ENCODE data around the gene OR12D3.
"Not testable (repeated sequence)": the region's sequence is repeated elsewhere in the genome, so short reads cannot be mapped to it uniquely, and the experiment has no call there.

The OR12D3 gene

GRCh38 chr6:29355603-29356002 is 19.5 kb downstream of the OR12D3 start:
- Histone ChIP-seq H3K27ac (ENCODE audit: low read depth, low read length) (no peak overlapping the region), H3K4me3 (ENCODE audit: low read depth in 1 of 2, low read length in 2 of 2) (no peak overlapping the region), H3K36me3 (ENCODE audit: control insufficient read depth in 1 of 2, insufficient read depth in 2 of 2, low read length in 2 of 2) (no peaks in the 10 kb centered on the region), H3K27me3 (ENCODE audit: control insufficient read depth in 1 of 2, insufficient read depth in 2 of 2, low read length in 2 of 2) (no peaks in the 10 kb centered on the region), H3K9ac (ENCODE audit: low read depth in 1 of 2, low read length in 2 of 2) (no peak overlapping the region), H3K9me3 (ENCODE audit: control insufficient read depth in 1 of 2, low read length in 2 of 2) (no peaks in the 10 kb centered on the region), H3K4me1 (ENCODE audit: control insufficient read depth in 1 of 2, insufficient read depth in 2 of 2, low read length in 2 of 2) (no peaks in the 10 kb centered on the region)

DNA sequence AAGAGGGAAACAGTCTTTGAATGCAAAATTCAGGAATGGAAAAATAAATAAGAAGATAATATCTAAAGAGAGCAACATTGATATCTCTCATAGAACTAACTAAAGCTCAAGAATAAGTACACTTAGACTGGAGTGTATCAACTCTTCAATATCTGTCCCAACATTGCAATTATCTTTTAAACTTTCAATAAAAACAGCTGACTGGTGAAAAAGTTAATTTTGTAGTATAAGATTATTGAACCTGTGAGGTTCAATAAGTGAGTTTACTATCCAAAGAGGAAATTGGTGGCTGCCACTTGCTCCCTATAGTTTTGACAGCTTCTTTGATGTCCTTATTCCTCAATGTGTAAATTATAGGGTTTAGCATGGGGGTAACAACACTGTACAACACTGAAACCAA is 20.1 kb downstream of the OR12D3 start:
- Histone ChIP-seq H3K36me3 (ENCODE audit: control insufficient read depth in 1 of 2, insufficient read depth in 2 of 2, low read length in 2 of 2) (no peaks in the 10 kb centered on the region), H3K4me3 (ENCODE audit: low read depth in 1 of 2, low read length in 2 of 2) (no peak overlapping the region), H3K27me3 (ENCODE audit: control insufficient read depth in 1 of 2, insufficient read depth in 2 of 2, low read length in 2 of 2) (no peaks in the 10 kb centered on the region), H3K4me1 (ENCODE audit: control insufficient read depth in 1 of 2, insufficient read depth in 2 of 2, low read length in 2 of 2) (no peaks in the 10 kb centered on the region), H3K27ac (ENCODE audit: low read depth, low read length) (no peak overlapping the region), H3K9ac (ENCODE audit: low read depth in 1 of 2, low read length in 2 of 2) (no peak overlapping the region), H3K9me3 (ENCODE audit: control insufficient read depth in 1 of 2, low read length in 2 of 2) (no peaks in the 10 kb centered on the region)

GRCh38 chr6:29349348-29349747 is 25.7 kb downstream of the OR12D3 start:
- H3K9ac ChIP-seq (ENCODE audit: low read depth in 1 of 2, low read length in 2 of 2); H3K4me1 ChIP-seq (ENCODE audit: control insufficient read depth in 1 of 2, insufficient read depth in 2 of 2, low read length in 2 of 2); H3K27me3 ChIP-seq (ENCODE audit: control insufficient read depth in 1 of 2, insufficient read depth in 2 of 2, low read length in 2 of 2); H3K36me3 ChIP-seq (ENCODE audit: control insufficient read depth in 1 of 2, insufficient read depth in 2 of 2, low read length in 2 of 2); H3K4me3 ChIP-seq (ENCODE audit: low read depth in 1 of 2, low read length in 2 of 2); H3K9me3 ChIP-seq (ENCODE audit: control insufficient read depth in 1 of 2, low read length in 2 of 2); H3K27ac ChIP-seq (ENCODE audit: low read depth, low read length): not testable (repeated sequence)

GRCh38 chr6:29345380-29345779 is 29.7 kb downstream of the OR12D3 start:
- H3K36me3 ChIP-seq (ENCODE audit: control insufficient read depth in 1 of 2, insufficient read depth in 2 of 2, low read length in 2 of 2), result no peaks in the 10 kb centered on the region
- H3K9me3 ChIP-seq (ENCODE audit: control insufficient read depth in 1 of 2, low read length in 2 of 2), result no peaks in the 10 kb centered on the region
- H3K4me1 ChIP-seq (ENCODE audit: control insufficient read depth in 1 of 2, insufficient read depth in 2 of 2, low read length in 2 of 2), result no peaks in the 10 kb centered on the region
- no peak overlapping the region for H3K27ac ChIP-seq (ENCODE audit: low read depth, low read length)
- no peaks in the 10 kb centered on the region for H3K27me3 ChIP-seq (ENCODE audit: control insufficient read depth in 1 of 2, insufficient read depth in 2 of 2, low read length in 2 of 2)
- H3K9ac ChIP-seq (ENCODE audit: low read depth in 1 of 2, low read length in 2 of 2), result no peak overlapping the region
- no peak overlapping the region for H3K4me3 ChIP-seq (ENCODE audit: low read depth in 1 of 2, low read length in 2 of 2)

GRCh38 chr6:29336269-29336668 is 38.8 kb downstream of the OR12D3 start:
- Histone ChIP-seq H3K9me3 (ENCODE audit: control insufficient read depth in 1 of 2, low read length in 2 of 2) (no peaks in the 10 kb centered on the region), H3K36me3 (ENCODE audit: control insufficient read depth in 1 of 2, insufficient read depth in 2 of 2, low read length in 2 of 2) (no peaks in the 10 kb centered on the region), H3K27ac (ENCODE audit: low read depth, low read length) (no peak overlapping the region), H3K4me3 (ENCODE audit: low read depth in 1 of 2, low read length in 2 of 2) (no peak overlapping the region), H3K27me3 (ENCODE audit: control insufficient read depth in 1 of 2, insufficient read depth in 2 of 2, low read length in 2 of 2) (no peaks in the 10 kb centered on the region), H3K9ac (ENCODE audit: low read depth in 1 of 2, low read length in 2 of 2) (no peak overlapping the region), H3K4me1 (ENCODE audit: control insufficient read depth in 1 of 2, insufficient read depth in 2 of 2, low read length in 2 of 2) (no peaks in the 10 kb centered on the region)

DNA sequence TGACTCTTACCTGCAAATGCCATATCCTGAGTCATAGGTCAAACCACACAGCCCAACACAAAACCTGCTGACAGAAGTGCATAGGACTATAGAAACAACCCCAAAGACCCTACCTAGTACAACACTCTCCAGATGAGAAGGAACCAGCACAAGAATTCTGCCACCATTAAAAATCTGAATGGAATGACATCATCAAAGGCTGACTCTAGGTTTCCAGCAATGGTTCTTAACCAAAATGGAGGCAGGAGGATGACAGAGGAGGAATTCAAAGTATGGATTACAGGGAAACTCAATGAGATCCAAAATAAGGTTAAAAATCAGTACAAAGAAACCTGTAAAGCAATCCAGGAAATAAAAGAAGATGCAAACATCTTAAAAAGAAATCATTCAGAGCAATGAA is 42.4 kb downstream of the OR12D3 start:
- Histone ChIP-seq H3K36me3 (ENCODE audit: control insufficient read depth in 1 of 2, insufficient read depth in 2 of 2, low read length in 2 of 2) (no peaks in the 10 kb centered on the region), H3K27me3 (ENCODE audit: control insufficient read depth in 1 of 2, insufficient read depth in 2 of 2, low read length in 2 of 2) (no peaks in the 10 kb centered on the region), H3K9me3 (ENCODE audit: control insufficient read depth in 1 of 2, low read length in 2 of 2) (no peaks in the 10 kb centered on the region), H3K4me3 (ENCODE audit: low read depth in 1 of 2, low read length in 2 of 2) (no peak overlapping the region), H3K4me1 (ENCODE audit: control insufficient read depth in 1 of 2, insufficient read depth in 2 of 2, low read length in 2 of 2) (no peaks in the 10 kb centered on the region), H3K27ac (ENCODE audit: low read depth, low read length) (no peak overlapping the region), H3K9ac (ENCODE audit: low read depth in 1 of 2, low read length in 2 of 2) (no peak overlapping the region)

- Histone ChIP-seq H3K27ac (ENCODE audit: low read depth, low read length) (no peak overlapping the region), H3K36me3 (ENCODE audit: control insufficient read depth in 1 of 2, insufficient read depth in 2 of 2, low read length in 2 of 2) (no peaks in the 10 kb centered on the region), H3K9me3 (ENCODE audit: control insufficient read depth in 1 of 2, low read length in 2 of 2) (no peaks in the 10 kb centered on the region), H3K4me3 (ENCODE audit: low read depth in 1 of 2, low read length in 2 of 2) (no peak overlapping the region), H3K27me3 (ENCODE audit: control insufficient read depth in 1 of 2, insufficient read depth in 2 of 2, low read length in 2 of 2) (no peaks in the 10 kb centered on the region), H3K9ac (ENCODE audit: low read depth in 1 of 2, low read length in 2 of 2) (no peak overlapping the region), H3K4me1 (ENCODE audit: control insufficient read depth in 1 of 2, insufficient read depth in 2 of 2, low read length in 2 of 2) (no peaks in the 10 kb centered on the region)
Measured at GRCh38 chr6:29325777-29326176, 49.3 kb downstream of the OR12D3 start.

All from duodenal mucosa (tissue), 2 donors.